Astrocyte of the spinal cord (primary cell): Measurements from ENCODE around the gene RAB31.
"Not testable (repeated sequence)": the region's sequence is repeated elsewhere in the genome, so short reads cannot be mapped to it uniquely, and the experiment has no call there.

Source experiments
- DNase-seq: peaks from one replicate; pipeline ENCODE4 v3.0.0; 2011; ENCODE audit warnings: low read depth, low spot score
- H3K4me3 ChIP-seq: 2 replicates; pipeline ENCODE4 v1.5.1; 2011; ENCODE audit warnings: low read depth, mild to moderate bottlenecking, low read length, moderate library complexity
- in situ Hi-C: cut with HindIII; loops from 2 replicates; pipeline ENCODE4 v1.10.0; 2017; ENCODE audit warnings: low sequenced_read_pairs
- TF ChIP-seq, protein P1 (sequence below): IDR thresholded peaks from 2 replicates; pipeline ENCODE4 v1.5.1; 2012; ENCODE audit warnings: low read depth, mild to moderate bottlenecking, low read length, inconsistent platforms

RAB31 gene

GRCh38 chr18:9852266-9853081, 144.4 kb downstream of the RAB31 start:
- H3K4me3 ChIP-seq, result no peak overlapping the region
- TF ChIP-seq, protein P1, sequence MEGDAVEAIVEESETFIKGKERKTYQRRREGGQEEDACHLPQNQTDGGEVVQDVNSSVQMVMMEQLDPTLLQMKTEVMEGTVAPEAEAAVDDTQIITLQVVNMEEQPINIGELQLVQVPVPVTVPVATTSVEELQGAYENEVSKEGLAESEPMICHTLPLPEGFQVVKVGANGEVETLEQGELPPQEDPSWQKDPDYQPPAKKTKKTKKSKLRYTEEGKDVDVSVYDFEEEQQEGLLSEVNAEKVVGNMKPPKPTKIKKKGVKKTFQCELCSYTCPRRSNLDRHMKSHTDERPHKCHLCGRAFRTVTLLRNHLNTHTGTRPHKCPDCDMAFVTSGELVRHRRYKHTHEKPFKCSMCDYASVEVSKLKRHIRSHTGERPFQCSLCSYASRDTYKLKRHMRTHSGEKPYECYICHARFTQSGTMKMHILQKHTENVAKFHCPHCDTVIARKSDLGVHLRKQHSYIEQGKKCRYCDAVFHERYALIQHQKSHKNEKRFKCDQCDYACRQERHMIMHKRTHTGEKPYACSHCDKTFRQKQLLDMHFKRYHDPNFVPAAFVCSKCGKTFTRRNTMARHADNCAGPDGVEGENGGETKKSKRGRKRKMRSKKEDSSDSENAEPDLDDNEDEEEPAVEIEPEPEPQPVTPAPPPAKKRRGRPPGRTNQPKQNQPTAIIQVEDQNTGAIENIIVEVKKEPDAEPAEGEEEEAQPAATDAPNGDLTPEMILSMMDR, result no peak
- no peak for DNase-seq
- in situ Hi-C loops, result no loop called here

DNA sequence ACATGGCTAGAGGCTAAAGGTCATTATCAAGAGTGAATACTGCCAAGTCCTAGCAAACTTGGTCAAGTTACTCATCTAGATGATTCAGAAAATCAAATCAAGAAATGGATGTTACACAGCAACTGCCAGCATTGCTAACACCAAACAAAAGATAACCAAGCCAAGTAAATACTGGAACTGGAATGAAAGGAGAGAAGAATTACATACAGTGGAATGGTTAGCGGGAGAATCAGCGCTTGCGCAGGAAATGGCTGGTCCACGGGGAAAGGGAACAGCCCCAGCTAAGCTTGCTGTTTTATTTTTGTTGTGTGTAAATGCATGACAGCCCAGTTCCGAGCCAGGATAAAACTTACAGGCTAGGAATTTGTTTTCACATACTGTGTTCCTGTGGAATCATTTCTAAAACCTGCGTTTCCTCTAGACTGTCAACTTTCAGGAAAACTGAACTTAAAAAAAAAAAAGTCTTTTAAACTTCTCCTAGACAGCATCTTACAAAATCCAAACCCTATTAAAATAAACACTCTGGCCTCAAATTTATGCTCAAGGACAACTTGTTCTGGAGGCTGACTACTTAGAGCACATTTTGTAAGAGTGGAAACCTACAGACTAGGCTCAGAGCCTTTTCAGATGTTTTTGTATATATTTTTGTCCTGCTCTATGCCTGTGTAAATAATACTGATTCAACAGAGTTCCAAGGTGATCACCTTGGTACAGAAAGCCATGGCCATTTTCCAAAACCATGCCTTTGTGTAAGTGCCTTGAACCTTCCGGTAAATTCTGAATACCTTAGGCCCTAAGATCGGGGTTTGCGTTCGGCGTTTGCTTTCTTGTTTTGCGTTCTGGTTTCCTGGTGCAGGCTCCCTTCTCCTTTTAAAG, 146.9 kb downstream of the RAB31 start:
- TF ChIP-seq, protein P1, result no peak
- H3K4me3 ChIP-seq, result no peak overlapping the region
- in situ Hi-C loops, result no loop called here
- peak; percentile 64 for DNase-seq

- no peak overlapping the region for H3K4me3 ChIP-seq
- TF ChIP-seq, protein P1, result no peak
- DNase-seq, result peak; percentile 78
- in situ Hi-C loops, result no loop called here
Observed at GRCh38 chr18:9855681-9856080, 147.6 kb downstream of the RAB31 start.

- in situ Hi-C loops, result no loop called here
- no peak for DNase-seq
- no peak overlapping the region for H3K4me3 ChIP-seq
- TF ChIP-seq, protein P1, result no peak
Observed at GRCh38 chr18:9856092-9856491, 148.0 kb downstream of the RAB31 start.

DNA sequence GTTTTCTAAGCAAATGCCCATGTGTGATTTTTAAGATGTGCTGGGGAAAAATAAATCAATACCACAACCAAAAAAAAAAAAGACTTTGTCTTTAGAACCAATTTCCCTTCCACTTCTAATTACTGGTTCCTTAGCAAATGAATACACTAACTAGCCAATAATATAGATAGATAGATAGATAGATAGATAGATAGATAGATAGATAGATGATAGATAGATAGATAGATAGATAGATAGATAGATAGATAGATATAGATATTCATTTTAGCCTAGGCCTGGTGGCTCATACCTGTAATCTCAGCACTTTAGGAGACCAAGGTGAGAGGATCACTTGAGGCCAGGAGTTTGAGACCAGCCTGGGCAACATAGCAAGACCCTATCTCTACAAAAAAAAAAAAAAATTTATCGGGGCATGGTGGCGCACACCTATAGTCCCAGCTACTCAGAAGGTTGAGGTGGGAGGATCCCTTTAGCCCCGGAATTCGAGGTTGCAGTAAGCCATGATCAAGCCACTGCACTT, 149.4 kb downstream of the RAB31 start:
- in situ Hi-C loops, DNase-seq, H3K4me3 ChIP-seq: not testable (repeated sequence)

- no peak for DNase-seq
- TF ChIP-seq, protein P1, result no peak
- in situ Hi-C loops, result no loop called here
- no peak overlapping the region for H3K4me3 ChIP-seq
Observed at GRCh38 chr18:9858642-9859041, 150.5 kb downstream of the RAB31 start.
